ENCODE data around the gene ELMOD3. TPM values are rescaled to one million over a fixed set of nuclear protein-coding genes. Genes with fewer than 3 reads are reported as not detected.

The ELMOD3 gene
- total RNA-seq, 4 donors from 2014 or later = 13.3 to 37.8 (median 32.8) TPM

GRCh38 chr2:85393836-85394235 lies 39.3 kb downstream of the ELMOD3 start:
- intact Hi-C loops (cut with DNase I; ENCODE audit: low total_unique reads) = no loop called here

GRCh38 chr2:85394261-85394681 lies 39.7 kb downstream of the ELMOD3 start:
- H3K4me3 ChIP-seq = no peak overlapping the region
- no peak overlapping the region for H3K27ac ChIP-seq
- 91% methylated on average over 4 of the region's 4 CpGs; no CpG with 5 or more reads in 1 of the 2 donors for WGBS, 2 donors (ENCODE audit: low coverage in 1 of 2)
- peaks cover 0 to 8% (median 2%) of the 10 kb centered on the region in 4 donors for H3K4me1 ChIP-seq
- TF ChIP-seq POLR2AphosphoS5 (IDR thresholded peaks at IDR 0.05) (no peak), EP300 (IDR thresholded peaks at IDR 0.05; ENCODE audit: low read depth) (no peak), CTCF (IDR thresholded peaks at IDR 0.05) (no peak), POLR2A (IDR thresholded peaks at IDR 0.05) (no peak)
- H3K9me3 ChIP-seq = no peaks in the 10 kb centered on the region
- no peak for DNase-seq
- intact Hi-C loops (cut with DNase I; ENCODE audit: low total_unique reads) (no loop called here), in situ Hi-C loops (cut with MboI; ENCODE audit: low pct_ligation_motif_present in 1 of 4, low pct_unique_long_range_greater_than_20kb in 1 of 4, low sequenced_read_pairs in 3 of 4) (no loop called here)
- H3K36me3 ChIP-seq = no peaks in the 10 kb centered on the region
- no peaks in the 10 kb centered on the region for H3K27me3 ChIP-seq

More at GRCh38 chr2:85393836-85394235, 39.3 kb downstream of the ELMOD3 start:
- 94 to 100% methylated on average over 3 to 4 of the region's 4 CpGs for WGBS, 2 donors (ENCODE audit: low coverage in 1 of 2)
- H3K4me3 ChIP-seq = no peak overlapping the region
- DNase-seq = no peak
- in situ Hi-C loops (cut with MboI; ENCODE audit: low pct_ligation_motif_present in 1 of 4, low pct_unique_long_range_greater_than_20kb in 1 of 4, low sequenced_read_pairs in 3 of 4) = no loop called here
- peaks cover 0 to 8% (median 2%) of the 10 kb centered on the region in 4 donors for H3K4me1 ChIP-seq
- no peak for TF ChIP-seq CTCF (IDR thresholded peaks at IDR 0.05)
- no peak for TF ChIP-seq POLR2A (IDR thresholded peaks at IDR 0.05)
- no peak for TF ChIP-seq EP300 (IDR thresholded peaks at IDR 0.05; ENCODE audit: low read depth)
- no peak for TF ChIP-seq POLR2AphosphoS5 (IDR thresholded peaks at IDR 0.05)
- H3K36me3 ChIP-seq = peaks cover 0 to under 1% (median 0%) of the 10 kb centered on the region in 4 donors
- no peaks in the 10 kb centered on the region for H3K27me3 ChIP-seq
- no peak overlapping the region for H3K27ac ChIP-seq
- H3K9me3 ChIP-seq = no peaks in the 10 kb centered on the region

GRCh38 chr2:85394976-85395375 lies 40.4 kb downstream of the ELMOD3 start:
- in situ Hi-C loops (cut with MboI; ENCODE audit: low pct_ligation_motif_present in 1 of 4, low pct_unique_long_range_greater_than_20kb in 1 of 4, low sequenced_read_pairs in 3 of 4) = no loop called here
- no peaks in the 10 kb centered on the region for H3K36me3 ChIP-seq

GRCh38 chr2:85395912-85396475 lies 41.4 kb downstream of the ELMOD3 start:
- Histone ChIP-seq H3K27ac (peak overlapping the region in 3 of 4 donors; percentile 26 to 66 (median 55)), H3K4me1 (peaks cover 0 to 8% (median 2%) of the 10 kb centered on the region in 4 donors), H3K27me3 (no peaks in the 10 kb centered on the region), H3K36me3 (no peaks in the 10 kb centered on the region), H3K4me3 (no peak overlapping the region), H3K9me3 (no peaks in the 10 kb centered on the region)
- intact Hi-C loops (cut with DNase I; ENCODE audit: low total_unique reads) (no loop called here), in situ Hi-C loops (cut with MboI; ENCODE audit: low pct_ligation_motif_present in 1 of 4, low pct_unique_long_range_greater_than_20kb in 1 of 4, low sequenced_read_pairs in 3 of 4) (no loop called here)
- TF ChIP-seq POLR2A (IDR thresholded peaks at IDR 0.05) (no peak), EP300 (IDR thresholded peaks at IDR 0.05; ENCODE audit: low read depth) (no peak), POLR2AphosphoS5 (IDR thresholded peaks at IDR 0.05) (no peak), CTCF (IDR thresholded peaks at IDR 0.05) (no peak)
- no peak for DNase-seq
- 93% methylated on average over 14 of the region's 14 CpGs; no CpG with 5 or more reads in 1 of the 2 donors for WGBS, 2 donors (ENCODE audit: low coverage in 1 of 2)

More at GRCh38 chr2:85394976-85395375, 40.4 kb downstream of the ELMOD3 start:
- 88 to 100% methylated on average over 2 to 6 of the region's 6 CpGs for WGBS, 2 donors (ENCODE audit: low coverage in 1 of 2)
- Histone ChIP-seq H3K4me3 (no peak overlapping the region), H3K27me3 (no peaks in the 10 kb centered on the region), H3K4me1 (peaks cover 0 to 8% (median 2%) of the 10 kb centered on the region in 4 donors), H3K9me3 (no peaks in the 10 kb centered on the region), H3K27ac (no peak overlapping the region)
- TF ChIP-seq POLR2AphosphoS5 (IDR thresholded peaks at IDR 0.05) = no peak
- no peak for TF ChIP-seq EP300 (IDR thresholded peaks at IDR 0.05; ENCODE audit: low read depth)
- no peak for TF ChIP-seq CTCF (IDR thresholded peaks at IDR 0.05)
- TF ChIP-seq POLR2A (IDR thresholded peaks at IDR 0.05) = no peak
- intact Hi-C loops (cut with DNase I; ENCODE audit: low total_unique reads) = no loop called here
- no peak for DNase-seq
